ENCODE measurements around the gene SLC16A3. TPM values are rescaled to one million over a fixed set of nuclear protein-coding genes. Genes with fewer than 3 reads are reported as not detected.

The SLC16A3 gene
- total RNA-seq, 1 donor from 2014 or later, result 253 TPM

GRCh38 chr17:82235056-82235774, 6.4 kb downstream of the SLC16A3 start:
- H3K36me3 ChIP-seq, result peaks cover 24 to 29% of the 10 kb centered on the region in 2 donors
- DNase-seq (ENCODE audit: low spot score in 2 of 2), result no peak
- TF ChIP-seq, protein P1, sequence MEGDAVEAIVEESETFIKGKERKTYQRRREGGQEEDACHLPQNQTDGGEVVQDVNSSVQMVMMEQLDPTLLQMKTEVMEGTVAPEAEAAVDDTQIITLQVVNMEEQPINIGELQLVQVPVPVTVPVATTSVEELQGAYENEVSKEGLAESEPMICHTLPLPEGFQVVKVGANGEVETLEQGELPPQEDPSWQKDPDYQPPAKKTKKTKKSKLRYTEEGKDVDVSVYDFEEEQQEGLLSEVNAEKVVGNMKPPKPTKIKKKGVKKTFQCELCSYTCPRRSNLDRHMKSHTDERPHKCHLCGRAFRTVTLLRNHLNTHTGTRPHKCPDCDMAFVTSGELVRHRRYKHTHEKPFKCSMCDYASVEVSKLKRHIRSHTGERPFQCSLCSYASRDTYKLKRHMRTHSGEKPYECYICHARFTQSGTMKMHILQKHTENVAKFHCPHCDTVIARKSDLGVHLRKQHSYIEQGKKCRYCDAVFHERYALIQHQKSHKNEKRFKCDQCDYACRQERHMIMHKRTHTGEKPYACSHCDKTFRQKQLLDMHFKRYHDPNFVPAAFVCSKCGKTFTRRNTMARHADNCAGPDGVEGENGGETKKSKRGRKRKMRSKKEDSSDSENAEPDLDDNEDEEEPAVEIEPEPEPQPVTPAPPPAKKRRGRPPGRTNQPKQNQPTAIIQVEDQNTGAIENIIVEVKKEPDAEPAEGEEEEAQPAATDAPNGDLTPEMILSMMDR (IDR thresholded peaks at IDR 0.05), result no peak
- H3K4me1 ChIP-seq, result peaks cover 26 to 35% of the 10 kb centered on the region in 2 donors
- H3K27ac ChIP-seq, result no peak overlapping the region
- H3K27me3 ChIP-seq, result no peaks in the 10 kb centered on the region
- H3K4me3 ChIP-seq, result no peak overlapping the region
- no peaks in the 10 kb centered on the region for H3K9me3 ChIP-seq
- intact Hi-C loops (cut with DNase I), result no loop called here

- H3K27me3 ChIP-seq, result no peaks in the 10 kb centered on the region
- no peak overlapping the region for H3K4me3 ChIP-seq
- intact Hi-C loops (cut with DNase I), result loop anchor here (2.0 kb wide), 1 partner anchor 85 kb away; no protein-coding TSS in a partner anchor
- peaks cover 24 to 29% of the 10 kb centered on the region in 2 donors for H3K36me3 ChIP-seq
- no peaks in the 10 kb centered on the region for H3K9me3 ChIP-seq
- DNase-seq (ENCODE audit: low spot score in 2 of 2), result no peak
- peaks cover 27 to 36% of the 10 kb centered on the region in 2 donors for H3K4me1 ChIP-seq
- H3K27ac ChIP-seq, result peak overlapping the region in 1 of 2 donors; percentile 49
- TF ChIP-seq, protein P1 (IDR thresholded peaks at IDR 0.05), result no peak
These were observed 6.9 kb downstream of the SLC16A3 start for GRCh38 chr17:82235775-82236141.

- intact Hi-C loops (cut with DNase I), result loop anchor here (2.0 kb wide), 1 partner anchor 84 kb away; no protein-coding TSS in a partner anchor
- Histone ChIP-seq H3K9me3 (no peaks in the 10 kb centered on the region), H3K27ac (peak overlapping the region in 1 of 2 donors; percentile 49), H3K4me3 (no peak overlapping the region), H3K4me1 (peaks cover 33 to 37% of the 10 kb centered on the region in 2 donors), H3K36me3 (peaks cover 24 to 32% of the 10 kb centered on the region in 2 donors), H3K27me3 (no peaks in the 10 kb centered on the region)
- DNase-seq (ENCODE audit: low spot score in 2 of 2), result no peak
- TF ChIP-seq, protein P1 (IDR thresholded peaks at IDR 0.05), result peak; percentile 84 to 87 (median 85)
These were observed 7.5 kb downstream of the SLC16A3 start for GRCh38 chr17:82236142-82236971.

DNA sequence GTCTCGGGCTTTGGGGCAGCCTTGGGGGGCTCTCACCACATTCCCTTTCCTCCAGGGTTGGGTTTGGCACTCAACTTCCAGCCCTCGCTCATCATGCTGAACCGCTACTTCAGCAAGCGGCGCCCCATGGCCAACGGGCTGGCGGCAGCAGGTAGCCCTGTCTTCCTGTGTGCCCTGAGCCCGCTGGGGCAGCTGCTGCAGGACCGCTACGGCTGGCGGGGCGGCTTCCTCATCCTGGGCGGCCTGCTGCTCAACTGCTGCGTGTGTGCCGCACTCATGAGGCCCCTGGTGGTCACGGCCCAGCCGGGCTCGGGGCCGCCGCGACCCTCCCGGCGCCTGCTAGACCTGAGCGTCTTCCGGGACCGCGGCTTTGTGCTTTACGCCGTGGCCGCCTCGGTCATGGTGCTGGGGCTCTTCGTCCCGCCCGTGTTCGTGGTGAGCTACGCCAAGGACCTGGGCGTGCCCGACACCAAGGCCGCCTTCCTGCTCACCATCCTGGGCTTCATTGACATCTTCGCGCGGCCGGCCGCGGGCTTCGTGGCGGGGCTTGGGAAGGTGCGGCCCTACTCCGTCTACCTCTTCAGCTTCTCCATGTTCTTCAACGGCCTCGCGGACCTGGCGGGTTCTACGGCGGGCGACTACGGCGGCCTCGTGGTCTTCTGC, 8.4 kb downstream of the SLC16A3 start:
- Histone ChIP-seq H3K36me3 (peaks cover 24 to 32% of the 10 kb centered on the region in 2 donors), H3K9me3 (no peaks in the 10 kb centered on the region), H3K27me3 (no peaks in the 10 kb centered on the region), H3K4me3 (no peak overlapping the region), H3K27ac (peak overlapping the region in 1 of 2 donors; percentile 49), H3K4me1 (peaks cover 37 to 43% of the 10 kb centered on the region in 2 donors)
- intact Hi-C loops (cut with DNase I), result loop anchor here (2.0 kb wide), 1 partner anchor 84 kb away; no protein-coding TSS in a partner anchor
- TF ChIP-seq, protein P1 (IDR thresholded peaks at IDR 0.05), result no peak
- DNase-seq (ENCODE audit: low spot score in 2 of 2), result no peak

- H3K27me3 ChIP-seq, result no peaks in the 10 kb centered on the region
- no peaks in the 10 kb centered on the region for H3K9me3 ChIP-seq
- TF ChIP-seq, protein P1 (IDR thresholded peaks at IDR 0.05), result no peak
- peaks cover 28 to 32% of the 10 kb centered on the region in 2 donors for H3K36me3 ChIP-seq
- H3K4me3 ChIP-seq, result no peak overlapping the region
- intact Hi-C loops (cut with DNase I), result loop anchor here (2.0 kb wide), 1 partner anchor 83 kb away; no protein-coding TSS in a partner anchor
- H3K27ac ChIP-seq, result peak overlapping the region; percentile 35 to 62
- DNase-seq (ENCODE audit: low spot score in 2 of 2), result no peak
- peaks cover 43 to 49% of the 10 kb centered on the region in 2 donors for H3K4me1 ChIP-seq
These were observed 9.1 kb downstream of the SLC16A3 start for GRCh38 chr17:82237746-82238471.

Data from ascending aorta (tissue), 2 donors.